NCI-H2196 (cell line): ENCODE measurements around the gene OR2V2.

Source experiments
- DNase-seq: peaks from one replicate; lab custom pipeline; 2025; ENCODE audit not compliant: unreplicated experiment; lab: John Stamatoyannopoulos, UW

The OR2V2 gene

DNA sequence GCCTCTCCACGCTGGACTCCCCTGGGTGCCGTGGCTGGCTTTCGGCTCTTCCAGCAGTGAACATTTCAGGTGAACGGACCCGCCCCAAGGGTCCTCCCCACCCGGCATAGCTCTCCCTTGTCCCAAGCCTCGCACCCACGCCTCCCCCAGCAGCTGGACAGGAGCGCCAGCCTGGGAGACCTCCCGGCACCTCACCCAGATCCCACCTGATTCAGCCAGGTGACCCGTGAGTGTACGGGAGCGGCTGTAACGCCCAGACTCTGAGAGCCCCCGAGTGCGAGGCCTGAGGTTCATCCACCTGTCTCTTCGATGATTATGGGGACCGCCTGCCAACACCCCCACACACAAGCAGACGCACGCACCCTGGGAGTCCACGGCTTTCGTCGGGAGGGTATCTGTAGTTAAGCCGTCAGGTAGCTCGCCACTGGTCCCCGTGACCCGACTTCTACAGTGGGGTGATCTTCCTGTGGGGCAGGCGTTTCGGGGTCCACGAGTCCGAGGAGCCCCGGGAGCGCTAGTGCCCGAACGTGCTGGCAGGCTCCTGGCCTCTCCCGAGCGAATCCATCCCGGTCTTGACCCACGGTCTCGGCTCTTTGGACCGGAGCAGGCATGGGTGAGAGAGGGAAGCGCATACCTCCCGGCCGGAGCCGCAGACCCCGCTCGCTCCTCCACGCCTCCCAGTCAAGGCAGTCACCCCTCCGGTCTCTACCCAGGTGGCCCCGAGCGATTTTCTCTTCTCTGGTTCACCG, 42.8 kb downstream of the OR2V2 start:
- no peak for DNase-seq

DNA sequence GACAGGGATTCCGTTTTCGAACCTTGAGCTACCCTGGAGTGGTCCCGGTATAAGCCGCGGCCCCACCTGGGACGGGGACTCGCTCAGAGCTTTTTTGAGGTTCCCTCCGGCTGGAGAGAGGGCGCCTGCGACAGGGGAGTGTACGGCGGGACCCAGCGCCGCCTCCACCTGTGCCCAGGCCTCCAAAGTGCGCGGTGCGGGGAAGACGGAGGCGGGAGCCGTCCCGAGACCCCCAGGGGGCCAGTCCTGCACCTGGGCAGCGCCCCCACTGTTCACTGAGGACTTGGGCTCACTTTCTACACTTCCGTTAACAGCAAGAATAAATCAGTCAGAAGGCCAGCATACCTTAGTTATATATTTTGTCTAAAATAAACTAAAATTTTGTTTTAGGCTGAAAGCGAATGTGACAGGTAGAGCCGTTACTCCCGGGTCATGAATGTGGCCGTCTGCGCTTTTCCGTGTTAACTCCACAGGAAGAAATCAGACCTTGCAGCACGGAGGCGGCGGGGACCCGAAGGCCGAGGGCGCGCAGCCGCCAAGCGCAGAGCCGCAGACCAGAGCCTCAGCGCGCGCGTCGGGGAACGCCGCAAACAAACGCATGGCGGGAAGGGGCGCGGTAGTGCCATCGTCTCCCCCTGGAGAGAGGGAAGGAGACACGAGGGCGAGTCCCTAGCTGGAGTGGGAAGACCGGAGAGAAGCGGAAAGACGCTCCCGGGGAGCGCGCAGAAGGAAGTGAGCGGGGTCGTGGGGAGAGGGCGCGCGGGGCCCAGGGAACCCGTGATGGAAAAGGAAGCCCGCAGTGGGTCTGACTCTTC, 43.5 kb downstream of the OR2V2 start:
- no peak for DNase-seq

DNA sequence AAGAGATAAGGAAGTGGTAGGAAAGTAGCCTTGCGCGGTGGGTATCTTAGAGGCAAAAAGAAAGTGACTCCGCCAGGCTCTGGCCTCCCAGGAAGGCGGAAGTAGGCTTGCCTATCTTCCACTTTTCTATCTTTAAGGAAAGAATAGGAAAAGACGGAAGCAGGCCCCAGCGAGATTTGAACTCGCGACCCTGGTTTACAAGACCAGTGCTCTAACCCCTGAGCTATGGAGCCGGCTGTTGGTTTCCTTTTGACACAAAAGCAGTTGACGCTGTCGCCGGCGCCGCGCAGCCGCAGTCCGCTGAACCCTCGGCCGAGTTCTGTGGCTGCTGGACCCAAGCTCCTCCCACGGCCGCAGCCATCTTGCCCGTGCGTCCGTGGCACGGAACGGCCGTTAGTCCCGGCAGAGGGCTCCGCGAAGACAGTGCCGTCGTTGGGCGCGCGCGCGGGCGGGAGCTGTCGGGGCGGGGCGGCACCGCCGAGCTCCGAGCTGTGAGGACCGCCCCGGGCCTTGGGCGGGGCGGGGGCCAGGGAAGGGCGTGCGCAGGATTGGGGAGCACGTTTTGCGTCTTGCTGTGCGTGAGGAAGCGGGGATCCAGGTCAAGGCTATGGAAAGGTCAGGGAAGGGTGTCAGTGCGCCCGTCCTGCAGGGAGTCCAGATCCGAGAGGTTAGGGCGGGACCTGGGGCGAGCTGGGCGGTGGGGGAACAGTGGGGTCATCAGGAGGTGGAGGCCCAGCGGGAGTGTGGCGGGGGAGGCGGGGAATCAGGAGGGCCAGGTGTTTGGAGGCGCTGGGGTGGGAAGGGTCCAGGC, 44.3 kb downstream of the OR2V2 start:
- DNase-seq = no peak

DNA sequence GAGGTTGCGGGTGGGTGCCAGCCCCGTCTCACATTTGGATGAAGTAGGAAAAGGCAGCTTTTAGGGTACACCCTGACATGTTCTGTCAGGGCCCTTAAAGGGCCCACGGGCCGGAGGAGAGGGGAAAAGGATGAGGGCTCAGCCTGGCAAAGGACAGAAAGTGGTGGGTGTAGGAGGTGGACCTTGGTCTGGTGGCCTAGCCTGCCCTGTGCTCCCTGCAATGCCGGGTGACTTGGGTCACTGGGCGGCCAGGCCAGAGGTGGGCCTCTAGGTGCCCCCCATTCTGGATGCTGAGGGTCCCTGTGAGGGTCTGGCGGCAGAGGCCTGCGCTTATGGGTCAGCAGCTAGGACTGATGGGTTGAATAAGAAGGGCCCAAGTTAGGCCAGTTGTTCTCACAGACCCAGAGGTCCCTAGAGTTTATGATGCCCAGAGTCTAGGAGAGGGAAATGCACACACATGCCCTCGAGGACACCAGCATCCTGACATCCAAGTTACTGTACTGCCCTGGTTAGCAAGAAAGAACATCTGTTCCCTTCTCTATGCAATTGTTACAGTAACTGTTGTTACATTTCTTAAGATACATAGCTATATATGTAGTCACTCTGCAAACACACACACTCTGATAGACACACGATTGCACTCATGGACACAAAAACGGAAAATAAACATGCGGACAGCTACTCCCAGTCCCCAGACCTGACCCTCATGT, 45.1 kb downstream of the OR2V2 start:
- DNase-seq = no peak

DNA sequence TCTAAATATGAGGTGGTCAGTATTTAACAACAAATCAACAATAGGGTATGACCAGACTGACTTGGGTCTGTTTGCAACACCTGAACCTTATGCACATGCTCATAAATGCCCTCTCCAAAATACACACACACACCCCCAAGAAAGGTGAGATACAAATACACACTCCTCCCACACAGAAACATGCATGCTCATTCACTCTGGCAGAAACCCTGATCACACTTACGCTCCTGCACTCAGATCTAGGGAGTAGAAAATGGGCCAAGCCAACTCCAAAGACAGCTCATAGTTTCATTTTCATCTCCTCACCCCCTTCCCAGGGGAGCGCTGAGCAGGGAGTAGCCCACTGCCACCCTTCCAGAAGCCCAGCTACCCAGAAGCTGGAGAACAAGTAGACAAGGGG, 46.3 kb downstream of the OR2V2 start:
- no peak for DNase-seq

DNA sequence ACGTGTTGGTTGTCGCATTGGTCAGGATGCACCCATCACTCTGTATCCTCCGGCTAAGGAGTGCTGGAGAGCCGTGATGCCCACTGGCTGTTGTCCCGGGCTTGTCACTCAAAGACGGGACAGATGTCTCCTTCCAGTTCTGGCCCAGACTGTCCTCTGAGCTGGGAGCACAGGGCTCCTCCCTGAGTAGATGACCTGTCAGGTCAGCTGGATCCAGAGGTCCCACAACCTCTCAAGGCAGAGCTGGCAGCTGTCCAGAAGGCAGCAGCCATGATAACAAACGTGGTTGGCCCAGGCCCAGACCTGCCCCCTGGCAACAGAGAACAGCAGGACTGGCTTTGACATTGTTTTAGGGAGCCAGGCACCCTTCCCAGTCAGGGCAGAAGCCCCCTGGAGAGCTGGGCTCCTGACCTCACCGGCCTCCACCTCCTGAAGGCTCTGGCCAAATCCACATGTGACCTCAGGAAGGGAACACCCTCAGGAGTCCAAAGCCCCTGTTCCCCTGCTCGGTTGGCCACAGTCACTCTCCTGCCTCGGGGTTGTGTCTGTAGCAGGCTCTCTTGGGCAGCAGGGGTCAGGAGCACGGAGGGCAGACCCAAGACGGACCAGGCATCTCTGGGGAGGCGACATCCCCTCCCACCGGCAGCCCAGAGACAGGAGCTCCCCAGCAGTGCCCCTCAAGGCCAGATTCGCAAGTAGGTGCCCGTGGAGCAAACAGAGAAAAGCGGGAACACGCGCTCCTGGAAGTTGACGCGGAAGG, 47.3 kb downstream of the OR2V2 start:
- no peak for DNase-seq

DNA sequence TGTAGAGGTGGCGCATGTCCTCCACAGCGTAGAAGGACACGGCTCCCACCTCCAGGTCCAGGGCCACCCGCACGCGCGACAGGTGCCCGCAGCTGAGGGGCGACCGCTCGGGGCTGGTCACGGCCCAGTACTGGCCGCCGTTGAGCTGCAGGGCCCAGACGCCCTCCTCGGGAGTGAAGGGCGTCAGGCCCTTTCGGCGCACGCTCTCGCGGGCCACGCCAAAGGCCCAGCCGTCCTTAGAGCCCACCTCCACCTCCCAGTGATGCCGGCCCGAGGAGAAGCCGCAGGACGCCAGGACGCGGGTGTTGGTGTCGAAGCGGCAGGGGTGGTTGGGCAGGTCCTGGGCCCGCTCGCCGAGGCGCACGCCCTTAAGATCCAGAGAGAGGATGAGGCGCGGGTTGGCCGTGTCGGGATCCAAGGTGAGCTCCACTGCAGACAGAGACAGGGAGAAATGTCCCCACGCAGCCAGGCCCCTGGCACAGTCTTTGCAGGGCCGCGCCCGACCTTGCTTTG, 47.9 kb downstream of the OR2V2 start:
- no peak for DNase-seq

DNA sequence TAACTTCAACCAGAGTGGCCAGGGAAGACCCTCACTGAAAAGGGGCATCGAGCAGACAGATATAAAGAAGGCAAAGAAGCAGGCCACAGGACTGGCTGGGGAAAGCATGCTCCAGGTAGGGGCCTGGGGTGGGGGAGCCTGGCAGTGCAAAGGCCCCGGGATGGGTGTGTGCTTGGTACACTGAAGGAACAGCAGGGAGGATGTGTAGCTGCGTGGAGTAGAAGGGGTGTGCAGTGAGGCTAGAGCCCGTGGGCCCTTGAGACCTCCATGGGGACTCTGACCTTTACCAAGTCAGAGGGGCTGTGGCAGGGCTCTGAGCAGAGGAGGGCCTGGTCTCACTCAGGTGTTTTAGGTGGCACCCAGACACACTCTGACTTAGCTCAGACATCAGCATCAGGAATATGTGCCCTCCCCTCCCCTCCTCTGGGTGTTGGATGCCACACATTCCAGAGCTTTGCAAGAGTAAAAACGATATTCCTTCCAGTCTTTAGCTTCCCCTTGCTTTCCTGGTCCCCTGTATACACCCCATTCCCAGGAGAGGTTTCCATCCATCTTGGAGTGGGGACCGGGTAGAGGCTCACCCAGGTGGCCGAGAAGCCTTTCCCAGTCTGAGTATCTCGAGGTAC, 50.1 kb downstream of the OR2V2 start:
- DNase-seq = no peak

DNA sequence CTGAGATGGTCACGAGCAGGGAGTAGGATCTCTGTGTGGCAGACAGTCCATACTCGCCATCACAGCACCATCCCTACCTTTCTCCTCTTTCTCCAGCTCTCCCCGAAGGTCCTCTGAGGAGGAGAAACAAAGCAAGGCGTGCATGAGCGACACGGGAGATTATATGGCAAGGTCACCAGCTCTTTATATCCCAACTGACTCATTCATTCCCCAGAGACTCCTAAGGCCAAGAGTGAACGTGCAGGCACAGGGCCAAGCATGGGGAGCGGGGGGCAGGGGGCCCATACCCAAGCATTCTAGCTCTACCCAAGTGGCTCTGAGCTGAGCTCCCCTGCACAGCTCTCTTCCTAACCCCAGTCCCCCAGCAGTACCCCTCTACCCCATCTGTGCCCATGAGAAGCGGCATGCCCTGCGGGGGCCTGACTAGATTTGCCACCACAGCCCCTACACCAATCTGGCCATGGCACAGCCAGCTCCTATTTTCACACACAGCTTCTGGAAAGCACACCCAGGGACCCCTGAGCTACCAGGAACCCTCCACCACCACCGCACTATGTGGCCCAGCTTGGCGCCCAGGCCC, 50.8 kb downstream of the OR2V2 start:
- DNase-seq = no peak

DNA sequence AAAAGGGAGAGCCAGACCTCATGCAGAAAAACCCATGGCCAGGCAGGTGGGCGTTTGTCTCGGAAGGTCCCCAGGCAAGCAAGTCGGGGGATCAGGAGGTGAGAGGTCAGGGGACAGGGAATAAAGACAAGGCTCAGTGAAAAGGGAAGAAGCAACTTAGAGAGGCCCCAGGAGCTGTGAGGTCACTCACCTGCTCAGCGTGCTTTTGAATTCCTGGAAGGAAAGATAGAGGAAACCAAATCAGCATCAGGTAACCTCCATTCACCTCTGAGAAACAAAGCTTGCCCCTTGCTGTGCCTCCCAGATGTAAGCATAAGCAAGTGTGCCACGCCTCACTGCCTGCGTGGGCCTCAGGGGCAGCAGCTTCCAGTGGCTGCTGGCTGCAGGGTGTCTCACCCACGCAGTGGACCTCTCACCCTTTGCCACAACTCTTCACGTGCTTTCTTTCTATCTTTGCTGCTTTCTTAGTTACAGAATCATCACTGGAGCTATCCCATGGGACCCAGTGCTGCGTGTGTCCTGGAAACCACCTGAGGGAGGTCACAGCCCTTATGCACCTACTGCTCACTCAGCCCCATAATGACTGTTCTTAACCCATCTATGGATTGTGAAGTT, 51.6 kb downstream of the OR2V2 start:
- no peak for DNase-seq

DNA sequence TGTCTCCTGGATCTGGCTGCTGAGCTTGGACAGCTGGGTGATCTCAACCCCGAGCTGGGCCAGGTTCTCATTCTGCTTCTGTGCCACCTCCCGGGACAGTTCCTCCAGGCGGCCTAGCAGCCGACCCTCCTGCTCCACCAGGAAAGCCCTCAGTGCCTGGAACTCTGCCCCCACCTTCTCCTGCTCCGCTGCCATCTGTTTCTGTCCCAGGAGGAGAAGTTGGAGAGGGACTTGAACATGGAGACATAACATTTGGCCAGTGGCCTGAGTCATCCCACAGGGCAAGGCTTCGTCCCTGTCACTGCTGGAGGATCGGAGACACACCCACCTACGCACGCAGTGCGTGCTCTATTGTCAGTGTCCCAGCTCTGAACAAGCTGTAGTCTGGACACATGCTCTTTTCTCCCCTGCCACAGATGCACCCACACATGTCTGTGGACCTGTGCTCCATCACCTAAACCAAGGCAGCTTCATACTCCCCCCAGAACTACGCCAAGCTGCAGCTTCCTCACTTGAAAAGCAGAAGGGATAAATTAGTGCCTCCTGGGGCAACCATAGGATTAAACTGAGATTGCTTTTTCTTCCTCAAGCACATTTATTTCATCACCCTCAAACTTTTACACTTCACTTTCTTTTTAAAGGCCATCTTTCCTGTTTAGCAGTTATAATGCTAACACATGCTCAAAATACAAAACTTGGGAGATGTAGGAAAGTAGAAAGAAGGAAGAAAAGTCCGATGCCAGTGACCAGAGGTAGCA, 52.7 kb downstream of the OR2V2 start:
- DNase-seq = no peak

DNA sequence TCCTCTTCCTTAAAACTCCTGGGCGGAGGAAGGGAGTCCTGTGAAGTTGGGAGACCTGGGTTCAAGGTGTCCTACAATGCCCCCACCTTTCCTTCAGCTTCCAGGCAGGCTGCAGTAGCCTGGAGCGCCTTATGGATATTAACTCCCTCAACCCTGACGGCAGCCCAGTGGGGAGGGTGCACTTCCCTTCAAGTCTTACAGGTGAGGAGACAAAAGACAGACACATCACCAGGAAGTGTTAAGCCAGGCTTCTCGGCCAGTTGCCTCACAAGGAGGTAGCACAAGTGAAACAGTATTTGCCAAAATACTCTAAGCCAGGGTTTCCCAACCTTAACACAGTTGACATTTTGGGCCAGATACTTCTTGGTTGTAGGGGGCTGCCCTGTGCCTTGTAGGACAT, 53.4 kb downstream of the OR2V2 start:
- DNase-seq = no peak

DNA sequence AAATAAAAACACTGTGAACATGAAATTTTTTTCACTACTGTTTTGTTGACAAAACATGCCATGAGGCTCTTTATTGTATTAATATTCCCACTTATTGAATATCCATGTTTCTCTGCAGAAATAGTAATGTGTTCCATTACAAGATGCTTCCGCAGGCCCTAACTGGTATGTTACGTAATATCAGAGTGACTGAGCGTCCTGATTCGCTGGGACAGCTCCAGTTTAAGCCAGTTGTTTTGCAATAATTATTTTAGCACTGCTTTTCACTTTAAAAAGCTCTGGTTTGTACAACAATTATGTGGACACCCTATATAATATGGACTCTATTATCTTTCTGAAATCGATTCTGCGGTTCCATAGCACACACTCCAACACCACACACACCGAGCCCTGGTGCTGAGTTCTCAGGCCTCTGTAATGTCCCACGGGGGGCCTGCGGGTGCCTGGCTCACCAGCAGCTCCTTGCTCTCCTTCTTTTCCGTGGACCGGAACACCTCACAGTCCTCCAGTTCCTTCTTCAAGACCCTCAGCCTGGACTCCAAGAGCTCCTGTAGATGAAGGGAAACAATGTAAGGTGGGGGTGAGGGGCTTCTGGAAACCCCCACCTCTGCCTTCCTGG, 55.8 kb downstream of the OR2V2 start:
- DNase-seq = no peak

DNA sequence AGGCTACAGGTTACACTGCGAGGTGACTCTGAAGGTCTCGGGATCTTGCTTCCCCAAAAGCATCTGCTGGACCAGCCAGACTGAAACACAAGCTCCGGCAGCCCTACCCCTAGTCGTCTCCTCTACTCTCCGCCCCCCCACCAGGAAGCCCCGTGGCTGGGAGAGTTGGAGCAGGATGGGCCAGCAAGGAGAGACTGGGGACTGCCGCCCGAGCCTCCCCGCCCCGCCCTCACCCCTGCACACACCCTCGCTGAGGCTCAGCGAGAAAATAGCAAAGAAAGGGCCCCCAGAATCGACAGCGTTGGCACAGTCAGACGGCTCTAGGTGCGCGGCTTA, 56.4 kb downstream of the OR2V2 start:
- no peak for DNase-seq

DNA sequence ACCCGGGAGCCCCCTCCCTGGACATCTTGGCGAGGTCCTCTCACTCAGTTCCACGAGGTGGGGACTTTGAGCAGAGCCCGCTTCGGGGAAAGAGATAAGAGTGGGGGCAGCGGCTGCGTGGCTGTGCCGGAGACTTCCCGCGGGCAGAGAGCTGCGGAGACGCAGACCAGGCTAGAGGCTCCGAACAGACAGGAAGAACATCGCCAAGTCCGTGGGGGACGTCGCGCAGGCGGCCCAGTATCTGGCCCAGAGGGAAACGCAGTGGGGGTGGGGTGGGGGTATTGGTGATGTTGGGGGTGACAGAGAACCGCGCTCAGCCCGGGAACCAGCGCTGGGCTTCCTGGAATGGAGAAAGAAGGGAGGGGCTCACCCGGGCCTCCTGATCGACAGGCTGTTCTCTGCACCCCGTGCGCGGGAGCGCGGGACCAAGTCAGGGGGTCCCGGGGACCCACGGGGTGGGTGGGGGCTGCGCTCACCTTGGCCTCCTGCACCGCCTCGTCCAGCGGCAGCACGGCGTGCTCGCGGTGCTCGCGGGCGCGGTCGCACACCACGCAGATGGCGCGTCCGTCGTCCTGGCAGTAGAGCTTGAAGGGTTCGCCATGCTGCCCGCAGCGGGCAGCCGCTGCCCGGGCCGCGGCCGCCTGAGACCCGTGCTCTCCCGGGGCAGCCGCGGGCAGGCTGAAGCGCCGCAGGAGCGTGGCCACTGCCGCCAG, 56.9 kb downstream of the OR2V2 start:
- no peak for DNase-seq

DNA sequence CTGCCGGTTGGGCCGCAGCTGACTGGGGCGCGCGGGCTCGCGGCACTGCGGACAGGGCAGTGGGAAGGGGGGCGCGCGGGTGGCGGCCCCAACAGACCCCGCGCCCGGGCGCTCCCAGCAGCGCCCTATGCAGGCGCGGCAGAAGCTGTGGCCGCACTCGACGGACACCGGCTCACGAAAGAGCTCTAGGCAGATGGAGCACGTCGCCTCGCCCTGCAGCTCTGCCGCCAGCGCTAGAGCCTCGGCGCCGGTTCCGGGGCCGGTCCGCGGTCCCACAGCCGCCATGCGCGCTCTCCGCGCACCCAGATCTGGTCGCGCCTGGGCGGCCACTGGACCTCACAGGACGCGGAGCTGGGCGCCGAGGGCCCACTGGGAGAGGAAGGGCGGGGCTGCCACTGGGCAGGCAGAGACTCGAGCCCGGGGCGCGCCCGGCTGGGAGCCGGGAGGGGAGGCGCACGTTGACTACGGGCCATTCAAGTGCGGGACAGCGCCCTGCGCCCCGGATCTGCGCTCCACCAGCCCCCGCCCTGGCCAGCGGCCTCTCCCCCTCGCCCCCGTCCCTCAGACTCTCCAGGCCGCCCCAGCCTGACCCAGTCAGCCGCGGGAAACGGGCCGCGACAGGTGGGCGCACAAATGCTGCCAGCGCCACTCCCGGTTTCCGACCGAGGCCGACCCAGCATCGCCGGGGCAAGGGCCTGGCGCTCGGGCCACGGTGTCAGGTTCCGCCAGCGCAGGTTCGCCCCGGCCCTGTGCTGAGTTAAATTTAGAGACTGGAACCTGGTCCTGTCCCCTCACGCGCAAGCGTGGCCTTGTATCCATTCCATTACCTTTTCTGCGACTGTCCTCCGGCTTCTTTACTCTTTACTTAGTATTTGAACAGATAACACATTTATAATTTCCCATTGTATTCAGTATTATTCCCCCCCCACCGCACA, 57.7 kb downstream of the OR2V2 start, which contains the start of gene TRIM7:
Gene TRIM7 (minus strand): TSS at position 371 of the 935 bp plus-strand sequence. CDS start 86 bp downstream, at position 285.
- DNase-seq = no peak
